Left ventricle myocardium inferior (tissue), 1 donor: Measurements from ENCODE around the gene HHIP. TPM values are rescaled to one million over a fixed set of nuclear protein-coding genes. Genes with fewer than 3 reads are reported as not detected.

Experiments used
- DNase-seq: peaks from one replicate; pipeline ENCODE4 v3.0.0-alpha.2; 2020
- H3K27ac ChIP-seq: fragments of 200-600 bp; replicated peaks from 2 replicates; pipeline ENCODE4 v1.8.0; 2021
- H3K27me3 ChIP-seq: fragments of 200-600 bp; 2 replicates; pipeline ENCODE4 v1.8.0; 2021; ENCODE audit warnings: low read depth
- H3K36me3 ChIP-seq: fragments of 200-600 bp; 2 replicates; pipeline ENCODE4 v1.8.0; 2021
- H3K4me1 ChIP-seq: fragments of 200-600 bp; 2 replicates; pipeline ENCODE4 v1.8.0; 2021
- H3K4me3 ChIP-seq: fragments of 200-600 bp; 2 replicates; pipeline ENCODE4 v1.8.0; 2021; ENCODE audit warnings: mild to moderate bottlenecking, moderate library complexity
- H3K9me3 ChIP-seq: fragments of 200-600 bp; replicated peaks from 2 replicates; pipeline ENCODE4 v1.8.0; 2021
- CTCF ChIP-seq: fragments of 200-600 bp; IDR thresholded peaks from 2 replicates; pipeline ENCODE4 v1.8.0; 2021; ENCODE audit warnings: antibody characterized with exemption, mild to moderate bottlenecking, borderline replicate concordance
- intact Hi-C: fragments of 100-400 bp; cut with micrococcal nuclease; formaldehyde crosslinking; loops from one replicate; pipeline ENCODE4 v1.11.0; 2022
- total RNA-seq: library from RNA; stranded (reverse); fragmentation: NEBNext Ultra II Directional; extraction: Animal tissue kit (Norgen Biotek cat#: 25700); gene quantifications from one replicate; pipeline ENCODE4 v1.2.1, GENCODE V29; 2021
- donor health status: DM: no; HTN: yes; CAD: no; lungs with severe emphysema.

HHIP gene
- total RNA-seq, 1 donor from 2014 or later = not detected

- Histone ChIP-seq H3K27me3 (no peaks in the 10 kb centered on the region), H3K9me3 (no peaks in the 10 kb centered on the region), H3K36me3 (no peaks in the 10 kb centered on the region), H3K4me3 (no peak overlapping the region), H3K4me1 (no peaks in the 10 kb centered on the region), H3K27ac (no peak overlapping the region)
- intact Hi-C loops = no loop called here
- no peak for DNase-seq
- TF ChIP-seq CTCF = no peak
Measured at GRCh38 chr4:144686921-144687320, 41.0 kb downstream of the HHIP start.

DNA sequence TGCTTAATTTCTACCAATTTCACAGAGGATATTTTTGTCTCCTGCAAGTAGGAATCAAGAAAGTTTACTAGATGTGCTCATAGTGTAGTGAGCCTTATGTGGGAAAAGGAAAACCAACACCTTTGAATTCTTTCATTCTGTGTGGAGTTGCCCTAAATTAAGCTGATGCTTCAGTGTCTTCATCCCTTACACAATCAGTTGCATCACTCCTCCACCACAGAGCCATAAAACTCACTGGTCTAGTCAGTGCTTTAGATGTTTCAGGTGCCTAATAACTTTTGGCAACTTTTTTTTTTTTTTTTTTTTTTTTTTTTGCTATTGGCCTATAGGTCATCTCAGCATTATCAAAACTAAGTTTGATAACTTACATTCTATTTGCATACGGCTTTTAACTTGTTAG is 41.5 kb downstream of the HHIP start:
- no peak overlapping the region for H3K4me3 ChIP-seq
- no peak for TF ChIP-seq CTCF
- H3K36me3 ChIP-seq = no peaks in the 10 kb centered on the region
- H3K9me3 ChIP-seq = no peaks in the 10 kb centered on the region
- intact Hi-C loops = no loop called here
- H3K4me1 ChIP-seq = no peaks in the 10 kb centered on the region
- no peaks in the 10 kb centered on the region for H3K27me3 ChIP-seq
- DNase-seq = no peak
- no peak overlapping the region for H3K27ac ChIP-seq

DNA sequence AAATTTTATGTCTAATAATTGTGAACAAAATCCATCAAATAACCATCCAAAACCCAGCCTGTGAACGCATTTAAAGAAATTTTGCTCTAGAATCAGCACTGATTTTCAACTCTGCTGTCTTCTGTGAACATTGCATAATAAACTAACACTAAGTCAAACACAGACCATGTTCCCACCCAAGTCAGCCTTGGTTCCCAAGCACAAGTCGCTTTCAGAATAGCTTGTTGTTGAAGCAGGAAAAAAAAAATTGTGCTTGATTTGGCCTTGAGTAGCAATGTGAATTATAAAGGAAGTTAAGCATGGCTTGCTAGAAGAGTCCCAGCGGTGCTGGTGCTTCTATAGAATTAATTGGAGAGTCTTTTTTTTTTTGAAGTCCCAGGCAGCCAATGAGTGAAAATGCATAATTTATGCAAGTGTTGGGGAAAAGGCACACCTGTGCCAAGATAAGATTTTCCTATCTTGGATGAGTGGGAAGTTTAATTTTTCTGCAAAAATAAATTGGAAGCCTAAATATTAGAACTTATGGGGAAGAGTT is 42.1 kb downstream of the HHIP start:
- Histone ChIP-seq H3K27me3 (no peaks in the 10 kb centered on the region), H3K36me3 (no peaks in the 10 kb centered on the region), H3K4me3 (no peak overlapping the region), H3K9me3 (no peaks in the 10 kb centered on the region), H3K4me1 (no peaks in the 10 kb centered on the region), H3K27ac (no peak overlapping the region)
- no peak for DNase-seq
- TF ChIP-seq CTCF = no peak
- intact Hi-C loops = no loop called here

GRCh38 chr4:144689125-144689524 is 43.2 kb downstream of the HHIP start:
- TF ChIP-seq CTCF = no peak
- H3K36me3 ChIP-seq = no peaks in the 10 kb centered on the region
- intact Hi-C loops = no loop called here

DNA sequence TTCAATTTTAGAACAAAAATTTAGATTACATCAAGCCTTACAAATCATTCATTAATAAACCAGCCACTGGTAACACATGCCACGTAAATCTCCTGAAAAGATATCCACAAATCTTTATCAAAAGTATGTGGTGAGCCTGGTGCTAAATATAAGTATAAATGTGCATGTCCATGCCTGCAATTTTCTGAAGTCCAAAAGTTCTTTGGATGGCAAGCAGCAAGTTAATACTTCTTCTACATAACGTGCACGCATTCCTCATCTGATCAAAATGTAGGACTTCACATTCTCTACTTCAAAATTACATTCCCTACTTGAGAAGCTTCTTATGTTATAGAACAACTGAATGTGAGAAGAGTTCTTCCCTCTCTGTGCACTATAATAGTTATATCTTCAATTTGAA is 49.8 kb downstream of the HHIP start:
- no peaks in the 10 kb centered on the region for H3K27me3 ChIP-seq
- H3K4me1 ChIP-seq = no peaks in the 10 kb centered on the region
- DNase-seq = no peak
- TF ChIP-seq CTCF = no peak
- intact Hi-C loops = no loop called here
- H3K27ac ChIP-seq = no peak overlapping the region
- H3K36me3 ChIP-seq = no peaks in the 10 kb centered on the region
- H3K9me3 ChIP-seq = no peaks in the 10 kb centered on the region
- no peak overlapping the region for H3K4me3 ChIP-seq

More at GRCh38 chr4:144689125-144689524, 43.2 kb downstream of the HHIP start:
- no peak overlapping the region for H3K27ac ChIP-seq
- H3K4me3 ChIP-seq = no peak overlapping the region
- no peaks in the 10 kb centered on the region for H3K4me1 ChIP-seq
- no peaks in the 10 kb centered on the region for H3K9me3 ChIP-seq
- DNase-seq = no peak
- no peaks in the 10 kb centered on the region for H3K27me3 ChIP-seq
